Neural cell (in vitro differentiated cells): ENCODE results near the gene KDM4E. TPM values are rescaled to one million over a fixed set of nuclear protein-coding genes. Genes with fewer than 3 reads are reported as not detected.
"Not testable (repeated sequence)": the region's sequence is repeated elsewhere in the genome, so short reads cannot be mapped to it uniquely, and the experiment has no call there.

ENCODE experiments used
- H2AFZ ChIP-seq: fragments of 200-600, 300-800 bp; sonication (generic), shearing (Covaris generic); 2 replicates; pipeline ENCODE4 v1.6.0; 2014; ENCODE audit warnings: low read depth, mild to moderate bottlenecking, antibody characterized with exemption, low read length, moderate library complexity
- H3F3A ChIP-seq: fragments of 200-600 bp; shearing (Covaris generic); 2 replicates; pipeline ENCODE4 v1.6.1; 2016; ENCODE audit warnings: mild to moderate bottlenecking, moderate library complexity, mixed read lengths, antibody characterized with exemption, low read length; ENCODE audit not compliant: insufficient read depth, poor library complexity, severe bottlenecking
- H3K27ac ChIP-seq: fragments of 200-600, 300-800 bp; sonication (generic), shearing (Covaris generic); 2 replicates; pipeline ENCODE4 v1.5.1; 2014; ENCODE audit warnings: mild to moderate bottlenecking, low read length, moderate library complexity
- H3K27me3 ChIP-seq: fragments of 300-800, 200-600 bp; sonication (generic), shearing (Covaris generic); 2 replicates; pipeline ENCODE4 v1.6.0; 2014; ENCODE audit warnings: mild to moderate bottlenecking, low read depth, low read length, moderate library complexity; ENCODE audit not compliant: insufficient read depth
- H3K36me3 ChIP-seq: fragments of 300-800, 200-600 bp; sonication (generic), shearing (Covaris generic); 2 replicates; pipeline ENCODE4 v1.5.1; 2014; ENCODE audit warnings: mild to moderate bottlenecking, antibody characterized with exemption, low read length, moderate library complexity; ENCODE audit not compliant: insufficient read depth
- H3K4me2 ChIP-seq: fragments of 300-800, 200-600 bp; sonication (generic), shearing (Covaris generic); 2 replicates; pipeline ENCODE4 v1.6.0; 2014; ENCODE audit warnings: mild to moderate bottlenecking, low read length
- H3K4me3 ChIP-seq: fragments of 300-800, 200-600 bp; sonication (generic), shearing (Covaris generic); 2 replicates; pipeline ENCODE4 v1.5.1; 2014; ENCODE audit warnings: mild to moderate bottlenecking, low read length, moderate library complexity
- H3K79me2 ChIP-seq: fragments of 200-600 bp; shearing (Covaris generic); replicated peaks from 2 replicates; pipeline ENCODE4 v1.6.0; 2014; ENCODE audit warnings: mild to moderate bottlenecking, low read length, moderate library complexity; ENCODE audit not compliant: insufficient read depth
- H3K9ac ChIP-seq: fragments of 300-800, 200-600 bp; sonication (generic), shearing (Covaris generic); 2 replicates; pipeline ENCODE4 v1.6.1; 2016; ENCODE audit warnings: mild to moderate bottlenecking, low read length, mixed read lengths
- H3K9me2 ChIP-seq: fragments of 200-600 bp; shearing (Covaris generic); 2 replicates; pipeline ENCODE4 v1.6.1; 2016; ENCODE audit warnings: mild to moderate bottlenecking, low read length, mixed read lengths; ENCODE audit not compliant: insufficient read depth
- H3K9me3 ChIP-seq: fragments of 200-600, 300-800 bp; sonication (generic), shearing (Covaris generic); 2 replicates; pipeline ENCODE4 v1.6.1; 2016; ENCODE audit warnings: mild to moderate bottlenecking, mixed run types, low read length, moderate library complexity, mixed read lengths
- H4K20me1 ChIP-seq: fragments of 200-600 bp; shearing (Covaris generic); 2 replicates; pipeline ENCODE4 v1.6.1; 2016; ENCODE audit warnings: mild to moderate bottlenecking, mixed run types; ENCODE audit not compliant: insufficient read depth
- CTCF ChIP-seq: fragments of 450-650 bp; IDR thresholded peaks from 2 replicates; pipeline ENCODE4 v1.5.1; 2014; ENCODE audit warnings: antibody characterized with exemption, mild to moderate bottlenecking, moderate library complexity; ENCODE audit not compliant: poor library complexity, severe bottlenecking
- EP300 ChIP-seq: fragments of 450-650 bp; conservative IDR thresholded peaks from 2 replicates; pipeline ENCODE4 v1.6.1; 2014; ENCODE audit warnings: antibody characterized with exemption, mild to moderate bottlenecking, moderate library complexity; ENCODE audit not compliant: poor library complexity, severe bottlenecking
- EZH2 ChIP-seq: fragments of 200-600, 300-800 bp; shearing (Covaris generic), sonication (generic); IDR thresholded peaks from 2 replicates; pipeline ENCODE4 v1.6.1; 2014; ENCODE audit warnings: antibody characterized with exemption, low read length, borderline replicate concordance, mild to moderate bottlenecking; ENCODE audit not compliant: insufficient read depth, poor library complexity, severe bottlenecking
- MXI1 ChIP-seq: fragments of 450-650 bp; conservative IDR thresholded peaks from 2 replicates; pipeline ENCODE4 v1.6.1; 2014; ENCODE audit warnings: antibody characterized with exemption, mild to moderate bottlenecking; ENCODE audit not compliant: poor library complexity, severe bottlenecking
- POLR2AphosphoS5 ChIP-seq: IDR thresholded peaks from 2 replicates; pipeline ENCODE4 v1.6.1; 2012
- RAD21 ChIP-seq: fragments of 450-650 bp; conservative IDR thresholded peaks from 2 replicates; pipeline ENCODE4 v1.6.1; 2014; ENCODE audit warnings: antibody characterized with exemption, mild to moderate bottlenecking, moderate library complexity
- REST ChIP-seq: IDR thresholded peaks from 2 replicates; pipeline ENCODE4 v1.6.1; 2012; ENCODE audit warnings: borderline replicate concordance
- SMC3 ChIP-seq: fragments of 450-650 bp; conservative IDR thresholded peaks from 2 replicates; pipeline ENCODE4 v1.6.1; 2014; ENCODE audit warnings: antibody characterized with exemption, mild to moderate bottlenecking, moderate library complexity; ENCODE audit not compliant: poor library complexity
- TAF1 ChIP-seq: IDR thresholded peaks from 2 replicates; pipeline ENCODE4 v1.6.1; 2012; ENCODE audit warnings: low read depth
- polyA plus RNA-seq: library from polyadenylated mRNA; depleted of rRNA; stranded (reverse); fragments of >200 nt; gene quantifications from 2 replicates; pipeline ENCODE4 v1.2.3, GENCODE V29; 2014

Gene KDM4E
- polyA plus RNA-seq, 1 donor from 2014 or later: not detected

DNA sequence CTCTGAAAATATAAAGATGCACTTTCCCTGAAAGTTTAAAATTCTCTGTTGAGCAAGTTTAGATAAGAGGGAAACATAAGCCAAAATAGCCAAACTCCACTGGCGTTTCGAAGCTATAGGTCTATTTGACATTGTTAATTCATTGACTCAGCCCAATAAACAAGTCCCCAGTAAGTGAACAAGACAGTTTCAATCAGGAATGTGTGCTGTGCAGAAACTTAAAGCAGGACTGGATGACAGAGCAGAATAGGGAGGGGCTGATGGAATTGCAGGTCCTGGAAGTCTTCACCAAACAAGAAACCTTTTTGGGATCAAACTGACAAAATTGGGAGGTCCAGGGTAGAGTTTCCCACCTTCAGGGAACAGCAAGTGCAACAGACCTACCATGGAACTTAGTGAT lies 8.9 kb upstream of the KDM4E start:
- no peak overlapping the region for H2AFZ ChIP-seq
- no peaks in the 10 kb centered on the region for H3K9me2 ChIP-seq
- no peaks in the 10 kb centered on the region for H4K20me1 ChIP-seq
- no peak overlapping the region for H3K4me2 ChIP-seq
- no peak overlapping the region for H3K4me3 ChIP-seq
- no peaks in the 10 kb centered on the region for H3K36me3 ChIP-seq
- no peaks in the 10 kb centered on the region for H3F3A ChIP-seq
- H3K79me2 ChIP-seq: no peaks in the 10 kb centered on the region
- H3K9ac ChIP-seq: no peak overlapping the region
- H3K27me3 ChIP-seq: no peaks in the 10 kb centered on the region
- no peak overlapping the region for H3K27ac ChIP-seq
- no peaks in the 10 kb centered on the region for H3K9me3 ChIP-seq
- no peak for TF ChIP-seq POLR2AphosphoS5
- TF ChIP-seq CTCF: no peak
- no peak for TF ChIP-seq MXI1
- no peak for TF ChIP-seq EP300
- TF ChIP-seq REST: no peak
- TF ChIP-seq EZH2: no peak
- no peak for TF ChIP-seq TAF1
- TF ChIP-seq RAD21: no peak
- no peak for TF ChIP-seq SMC3

DNA sequence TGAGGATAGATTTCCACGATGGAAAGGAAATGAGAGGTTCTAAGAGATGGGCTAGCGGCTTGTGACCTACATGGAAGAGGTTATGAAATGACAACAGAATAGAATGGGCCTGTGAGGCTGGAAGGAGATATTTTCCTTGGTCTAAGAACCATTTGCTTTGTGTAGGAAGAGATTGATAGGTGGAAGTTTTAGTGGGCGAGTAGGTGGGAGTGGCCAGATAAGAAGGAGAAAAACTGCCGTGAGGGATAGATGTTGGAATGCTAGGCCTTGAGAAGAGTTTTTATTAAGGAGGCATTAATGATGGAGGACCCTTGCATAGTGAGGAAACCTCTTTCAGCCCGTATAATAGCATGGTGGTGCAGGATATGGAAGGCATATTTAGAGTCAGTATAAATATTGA lies 3.6 kb upstream of the KDM4E start:
- H3K27me3 ChIP-seq, H3K27ac ChIP-seq, H2AFZ ChIP-seq, H4K20me1 ChIP-seq, H3F3A ChIP-seq, H3K4me2 ChIP-seq, H3K79me2 ChIP-seq, H3K9me2 ChIP-seq, H3K9me3 ChIP-seq, H3K36me3 ChIP-seq, H3K4me3 ChIP-seq, H3K9ac ChIP-seq: not testable (repeated sequence)

DNA sequence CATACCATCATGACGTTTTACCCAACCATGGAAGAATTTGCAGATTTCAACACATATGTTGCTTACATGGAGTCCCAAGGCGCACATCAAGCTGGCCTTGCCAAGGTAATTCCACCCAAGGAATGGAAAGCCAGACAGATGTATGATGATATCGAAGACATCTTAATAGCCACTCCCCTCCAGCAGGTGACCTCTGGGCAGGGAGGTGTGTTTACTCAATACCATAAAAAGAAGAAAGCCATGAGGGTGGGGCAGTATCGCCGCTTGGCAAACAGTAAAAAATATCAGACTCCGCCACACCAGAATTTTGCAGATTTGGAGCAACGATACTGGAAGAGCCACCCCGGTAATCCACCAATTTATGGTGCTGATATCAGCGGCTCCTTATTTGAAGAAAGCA lies 536 bp downstream of the KDM4E start:
- H3K27me3 ChIP-seq, H3F3A ChIP-seq, H3K9ac ChIP-seq, H3K79me2 ChIP-seq, H3K4me3 ChIP-seq, H4K20me1 ChIP-seq, H3K9me2 ChIP-seq, H3K4me2 ChIP-seq, H3K27ac ChIP-seq, H3K9me3 ChIP-seq, H2AFZ ChIP-seq, H3K36me3 ChIP-seq: not testable (repeated sequence)
